ENCODE data around the gene FDX2. TPM values are rescaled to one million over a fixed set of nuclear protein-coding genes. Genes with fewer than 3 reads are reported as not detected.

FDX2 gene
- total and polyA plus RNA-seq, 2 donors (not counting 3 experiments of a cell fraction or from before 2014, with no cell fraction given) = 20.5 to 59.8 TPM

GRCh38 chr19:10274589-10274988 is 41.2 kb downstream of the FDX2 start:
- CTCF ChIA-PET = interaction anchor here (0.7 to 2.4 kb wide), 4 partner anchors 12 to 114 kb away, joined by 3 to 14 read pairs (median 5); partner anchors contain the start of gene ICAM4

More at GRCh38 chr19:10274589-10274988, 41.2 kb downstream of the FDX2 start:
- DNase-seq (ENCODE audit: low read depth, low spot score) = no peak
- H3K9me1 ChIP-seq (replicated peaks; ENCODE audit: control insufficient read depth, extremely low read depth, insufficient read depth, low read length) = no peaks in the 10 kb centered on the region
- BruUV-seq (replicated peaks) = no TSS peak
- H3K4me3 ChIP-seq (replicated peaks in 1 of 3; ENCODE audit: insufficient read depth in 1 of 3, low read depth in 1 of 3, low read length in 3 of 3) = no peak overlapping the region
- no peak overlapping the region for H2AFZ ChIP-seq (ENCODE audit: low read depth, low read length)
- FAIRE-seq = no peak
- no peak overlapping the region for H3K9ac ChIP-seq (replicated peaks; ENCODE audit: extremely low read depth, insufficient read depth, low read length)
- H4K20me1 ChIP-seq (replicated peaks; ENCODE audit: control insufficient read depth, extremely low read depth, insufficient read depth, low read length) = no peaks in the 10 kb centered on the region
- no peaks in the 10 kb centered on the region for H3K9me3 ChIP-seq (replicated peaks; ENCODE audit: control insufficient read depth, insufficient read depth, low read length)
- H3K79me2 ChIP-seq (ENCODE audit: control insufficient read depth, insufficient read depth, low read length) = no peaks in the 10 kb centered on the region
- H3K27ac ChIP-seq (ENCODE audit: insufficient read depth, low read depth, low read length) = no peak overlapping the region
- intact Hi-C loops (cut with micrococcal nuclease) = loop anchor here (5.0 kb wide), 1 partner anchor 43 kb away; the partner anchor contains the start of gene FDX2
- H3K36me3 ChIP-seq (ENCODE audit: control insufficient read depth in 2 of 2, extremely low read depth in 1 of 2, insufficient read depth in 2 of 2, low read length in 2 of 2) = no peaks in the 10 kb centered on the region
- TF ChIP-seq FOS (IDR thresholded peaks at IDR 0.05; ENCODE audit: borderline replicate concordance, insufficient read depth, low read length) (no peak), CTCF (IDR thresholded peaks at IDR 0.05; ENCODE audit: extremely low read depth in 1 of 2, insufficient read depth in 1 of 2, low read depth in 1 of 2, low read length in 2 of 2) (no peak), GATA2 (IDR thresholded peaks at IDR 0.05; ENCODE audit: insufficient read depth, insufficient read length, low read depth, low read length) (no peak), POLR2A (IDR thresholded peaks at IDR 0.05; ENCODE audit: low read depth, low read length) (no peak)
- H3K4me1 ChIP-seq (ENCODE audit: control insufficient read depth, extremely low read depth, insufficient read depth, low read length) = peaks cover 24% of the 10 kb centered on the region
- POLR2A ChIA-PET = interaction anchor here (0.6 kb wide), 1 partner anchor 31 kb away, joined by 3 read pairs; no protein-coding TSS in a partner anchor
- H3K27me3 ChIP-seq (ENCODE audit: control insufficient read depth in 2 of 2, insufficient read depth in 2 of 2, low read length in 2 of 2) = no peaks in the 10 kb centered on the region
- H3K4me2 ChIP-seq (ENCODE audit: insufficient read depth, low read length) = no peak overlapping the region
- dilution Hi-C loops (cut with MboI; ENCODE audit: extremely low pct_ligation_motif_present, low sequenced_read_pairs) = no loop called here
